Measurements from ENCODE around the gene TMEM235. TPM values are rescaled to one million over a fixed set of nuclear protein-coding genes. Genes with fewer than 3 reads are reported as not detected.

TMEM235 gene
- polyA plus RNA-seq, 1 of the 3 experiments (the other 2 are of a cell fraction) = not detected

DNA sequence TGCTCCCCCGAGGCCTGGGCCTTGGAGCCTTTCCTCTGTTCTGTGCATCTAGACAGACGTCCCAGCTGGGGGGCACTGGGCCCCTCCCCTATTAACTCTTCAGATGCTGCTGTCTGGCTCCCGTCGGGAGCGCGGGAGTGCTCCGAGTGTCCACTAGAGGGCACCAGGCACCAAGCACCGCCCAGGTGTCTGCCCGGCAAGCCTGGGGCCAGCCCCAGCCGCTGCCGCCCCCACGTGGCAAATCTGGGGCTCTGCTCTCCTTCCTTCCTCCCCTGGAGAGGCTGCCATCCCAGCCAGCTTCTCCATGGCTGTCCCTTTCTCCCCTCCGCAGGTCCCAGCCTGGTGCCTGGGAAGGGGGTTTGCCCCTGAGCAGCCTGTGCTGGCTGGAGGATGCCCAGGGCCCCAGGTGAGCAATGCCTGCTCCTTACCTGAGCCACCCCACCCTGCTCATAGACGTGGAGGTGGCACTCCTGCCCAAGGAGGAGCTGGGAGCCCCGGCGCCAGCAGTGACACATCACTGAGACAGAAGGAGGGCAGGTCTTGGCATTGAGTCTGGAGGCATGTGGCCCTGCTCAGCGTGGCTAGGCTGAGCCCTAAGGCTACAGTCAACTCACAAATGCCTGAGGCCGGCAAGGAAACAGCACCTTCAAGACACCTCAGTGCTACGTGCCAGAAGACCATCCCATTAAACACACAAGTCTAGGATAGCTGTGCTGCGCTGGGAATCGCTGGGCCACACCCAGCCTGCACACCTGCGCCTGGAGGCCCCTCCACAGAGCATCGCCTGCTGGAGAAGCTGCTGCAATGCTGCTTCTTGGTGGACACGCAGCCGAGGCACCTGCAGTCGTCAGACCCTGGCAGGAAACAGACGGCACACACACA, 19.7 kb downstream of the TMEM235 start (continued):
- TF ChIP-seq FOXJ3 (CRISPR knock-in tag; IDR thresholded peaks at IDR 0.05) = no peak
- no peak for TF ChIP-seq GATA2 (CRISPR knock-in tag; IDR thresholded peaks at IDR 0.05)
- peak; percentile 55; the same call in 1 of the 2 replicates for TF ChIP-seq SIN3A (IDR thresholded peaks at IDR 0.05; ENCODE audit: borderline replicate concordance, low read depth, low read length)
- TF ChIP-seq TAF1 (IDR thresholded peaks at IDR 0.05; ENCODE audit: borderline replicate concordance, low read depth, low read length) = peak; percentile 42; the same call in 1 of the 2 replicates
- TF ChIP-seq, protein P1, sequence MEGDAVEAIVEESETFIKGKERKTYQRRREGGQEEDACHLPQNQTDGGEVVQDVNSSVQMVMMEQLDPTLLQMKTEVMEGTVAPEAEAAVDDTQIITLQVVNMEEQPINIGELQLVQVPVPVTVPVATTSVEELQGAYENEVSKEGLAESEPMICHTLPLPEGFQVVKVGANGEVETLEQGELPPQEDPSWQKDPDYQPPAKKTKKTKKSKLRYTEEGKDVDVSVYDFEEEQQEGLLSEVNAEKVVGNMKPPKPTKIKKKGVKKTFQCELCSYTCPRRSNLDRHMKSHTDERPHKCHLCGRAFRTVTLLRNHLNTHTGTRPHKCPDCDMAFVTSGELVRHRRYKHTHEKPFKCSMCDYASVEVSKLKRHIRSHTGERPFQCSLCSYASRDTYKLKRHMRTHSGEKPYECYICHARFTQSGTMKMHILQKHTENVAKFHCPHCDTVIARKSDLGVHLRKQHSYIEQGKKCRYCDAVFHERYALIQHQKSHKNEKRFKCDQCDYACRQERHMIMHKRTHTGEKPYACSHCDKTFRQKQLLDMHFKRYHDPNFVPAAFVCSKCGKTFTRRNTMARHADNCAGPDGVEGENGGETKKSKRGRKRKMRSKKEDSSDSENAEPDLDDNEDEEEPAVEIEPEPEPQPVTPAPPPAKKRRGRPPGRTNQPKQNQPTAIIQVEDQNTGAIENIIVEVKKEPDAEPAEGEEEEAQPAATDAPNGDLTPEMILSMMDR (IDR thresholded peaks at IDR 0.05) = peak; percentile 100
- TF ChIP-seq, protein P2, sequence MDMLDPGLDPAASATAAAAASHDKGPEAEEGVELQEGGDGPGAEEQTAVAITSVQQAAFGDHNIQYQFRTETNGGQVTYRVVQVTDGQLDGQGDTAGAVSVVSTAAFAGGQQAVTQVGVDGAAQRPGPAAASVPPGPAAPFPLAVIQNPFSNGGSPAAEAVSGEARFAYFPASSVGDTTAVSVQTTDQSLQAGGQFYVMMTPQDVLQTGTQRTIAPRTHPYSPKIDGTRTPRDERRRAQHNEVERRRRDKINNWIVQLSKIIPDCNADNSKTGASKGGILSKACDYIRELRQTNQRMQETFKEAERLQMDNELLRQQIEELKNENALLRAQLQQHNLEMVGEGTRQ (IDR thresholded peaks at IDR 0.05; ENCODE audit: borderline replicate concordance, low read depth, low read length) = 0 out of 2 replicates have a peak, but pooled peaks have one; percentile 22
- no peak for TF ChIP-seq POLR2AphosphoS5 (IDR thresholded peaks at IDR 0.05; ENCODE audit: low read depth, low read length)
- TF ChIP-seq TCF12 (IDR thresholded peaks at IDR 0.05) = no peak
- TF ChIP-seq NRF1 (IDR thresholded peaks at IDR 0.05; ENCODE audit: low read depth, low read length) = no peak
- 0 out of 2 replicates have a peak, but pooled peaks have one; percentile 46 for TF ChIP-seq YY1 (IDR thresholded peaks at IDR 0.05; ENCODE audit: low read depth)

DNA sequence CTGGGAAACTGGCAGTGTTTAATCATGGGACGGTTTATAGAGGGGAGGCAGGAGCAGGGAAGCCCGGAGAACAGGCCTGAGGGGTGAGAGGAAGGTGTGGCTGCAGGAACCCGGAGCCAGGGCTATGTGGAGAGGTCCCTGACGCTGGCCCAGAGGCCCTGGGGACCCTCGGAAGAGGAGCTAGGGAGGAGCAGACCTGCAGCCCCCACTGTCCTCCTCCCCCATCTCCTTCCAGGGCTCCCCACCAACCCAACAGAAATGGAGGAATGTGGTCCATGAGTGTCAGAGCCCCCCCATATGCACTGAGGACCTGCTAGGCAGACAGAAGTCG, 20.3 kb downstream of the TMEM235 start:
- Histone ChIP-seq H3K4me1 (ENCODE audit: control insufficient read depth in 1 of 2, insufficient read depth in 2 of 2, low read depth in 1 of 2, low read length in 1 of 2) (peaks cover 0 to 69% of the 10 kb centered on the region in 2 experiments; a peak in 1 of 4 replicates), H3K9me2 (no peaks in the 10 kb centered on the region), H3K36me3 (replicated peaks in 1 of 2; ENCODE audit: control insufficient read depth in 1 of 2, insufficient read depth in 2 of 2, low read length in 1 of 2) (no peaks in the 10 kb centered on the region), H3F3A (replicated peaks; ENCODE audit: insufficient read depth) (peaks cover 7% of the 10 kb centered on the region), H2AFZ (ENCODE audit: low read depth) (no peak overlapping the region), H3K4me2 (no peak overlapping the region), H3K4me3 (ENCODE audit: low read depth in 2 of 2, low read length in 1 of 2) (no peak overlapping the region), H3K79me2 (ENCODE audit: insufficient read depth) (no peaks in the 10 kb centered on the region), H3K27me3 (ENCODE audit: insufficient read depth) (no peaks in the 10 kb centered on the region), H3K9me3 (no peaks in the 10 kb centered on the region), H3K27ac (ENCODE audit: low read depth in 2 of 2, low read length in 1 of 2) (peak overlapping the region in 1 of 2 experiments; percentile 82; a peak in 2 of 4 replicates), H4K20me1 (ENCODE audit: insufficient read depth) (no peaks in the 10 kb centered on the region), H3K9ac (no peak overlapping the region)
- 85% methylated on average over 6 of the region's 6 CpGs for WGBS (ENCODE audit: low lambda C conversion rate)
- ChIA-PET POLR2A (interaction anchor here (0.5 to 1.4 kb wide), 4 partner anchors 11 to 36 kb away, joined by 3 to 7 read pairs (median 4); no protein-coding TSS in a partner anchor), CTCF (interaction anchor here (0.7 to 8.9 kb wide), 50 partner anchors 7 to 286 kb away, joined by 3 to 196 read pairs (median 10); partner anchors contain the start of genes AFMID, SOCS3, SYNGR2 and TK1)
- no peak for DNase-seq
- TF ChIP-seq, protein P3, sequence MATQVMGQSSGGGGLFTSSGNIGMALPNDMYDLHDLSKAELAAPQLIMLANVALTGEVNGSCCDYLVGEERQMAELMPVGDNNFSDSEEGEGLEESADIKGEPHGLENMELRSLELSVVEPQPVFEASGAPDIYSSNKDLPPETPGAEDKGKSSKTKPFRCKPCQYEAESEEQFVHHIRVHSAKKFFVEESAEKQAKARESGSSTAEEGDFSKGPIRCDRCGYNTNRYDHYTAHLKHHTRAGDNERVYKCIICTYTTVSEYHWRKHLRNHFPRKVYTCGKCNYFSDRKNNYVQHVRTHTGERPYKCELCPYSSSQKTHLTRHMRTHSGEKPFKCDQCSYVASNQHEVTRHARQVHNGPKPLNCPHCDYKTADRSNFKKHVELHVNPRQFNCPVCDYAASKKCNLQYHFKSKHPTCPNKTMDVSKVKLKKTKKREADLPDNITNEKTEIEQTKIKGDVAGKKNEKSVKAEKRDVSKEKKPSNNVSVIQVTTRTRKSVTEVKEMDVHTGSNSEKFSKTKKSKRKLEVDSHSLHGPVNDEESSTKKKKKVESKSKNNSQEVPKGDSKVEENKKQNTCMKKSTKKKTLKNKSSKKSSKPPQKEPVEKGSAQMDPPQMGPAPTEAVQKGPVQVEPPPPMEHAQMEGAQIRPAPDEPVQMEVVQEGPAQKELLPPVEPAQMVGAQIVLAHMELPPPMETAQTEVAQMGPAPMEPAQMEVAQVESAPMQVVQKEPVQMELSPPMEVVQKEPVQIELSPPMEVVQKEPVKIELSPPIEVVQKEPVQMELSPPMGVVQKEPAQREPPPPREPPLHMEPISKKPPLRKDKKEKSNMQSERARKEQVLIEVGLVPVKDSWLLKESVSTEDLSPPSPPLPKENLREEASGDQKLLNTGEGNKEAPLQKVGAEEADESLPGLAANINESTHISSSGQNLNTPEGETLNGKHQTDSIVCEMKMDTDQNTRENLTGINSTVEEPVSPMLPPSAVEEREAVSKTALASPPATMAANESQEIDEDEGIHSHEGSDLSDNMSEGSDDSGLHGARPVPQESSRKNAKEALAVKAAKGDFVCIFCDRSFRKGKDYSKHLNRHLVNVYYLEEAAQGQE (IDR thresholded peaks at IDR 0.05; ENCODE audit: low read depth, low read length) = no peak
- TF ChIP-seq, protein P4, sequence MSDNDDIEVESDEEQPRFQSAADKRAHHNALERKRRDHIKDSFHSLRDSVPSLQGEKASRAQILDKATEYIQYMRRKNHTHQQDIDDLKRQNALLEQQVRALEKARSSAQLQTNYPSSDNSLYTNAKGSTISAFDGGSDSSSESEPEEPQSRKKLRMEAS (IDR thresholded peaks at IDR 0.05; ENCODE audit: low read depth) = no peak
- TF ChIP-seq, protein P5, sequence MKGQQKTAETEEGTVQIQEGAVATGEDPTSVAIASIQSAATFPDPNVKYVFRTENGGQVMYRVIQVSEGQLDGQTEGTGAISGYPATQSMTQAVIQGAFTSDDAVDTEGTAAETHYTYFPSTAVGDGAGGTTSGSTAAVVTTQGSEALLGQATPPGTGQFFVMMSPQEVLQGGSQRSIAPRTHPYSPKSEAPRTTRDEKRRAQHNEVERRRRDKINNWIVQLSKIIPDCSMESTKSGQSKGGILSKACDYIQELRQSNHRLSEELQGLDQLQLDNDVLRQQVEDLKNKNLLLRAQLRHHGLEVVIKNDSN (IDR thresholded peaks at IDR 0.05; ENCODE audit: borderline replicate concordance, low read depth) = no peak
- TF ChIP-seq EP300 (IDR thresholded peaks at IDR 0.05; ENCODE audit: borderline replicate concordance in 1 of 2, low read depth in 1 of 2, low read length in 1 of 2) (no peak), RCOR1 (IDR thresholded peaks at IDR 0.05; ENCODE audit: low read length) (no peak), MEF2A (IDR thresholded peaks at IDR 0.05; ENCODE audit: borderline replicate concordance, low read depth) (no peak), RXRA (IDR thresholded peaks at IDR 0.05; ENCODE audit: borderline replicate concordance, low read depth) (no peak), NRF1 (IDR thresholded peaks at IDR 0.05; ENCODE audit: low read depth, low read length) (no peak), RFX5 (IDR thresholded peaks at IDR 0.05; ENCODE audit: low read length) (no peak), FOXM1 (IDR thresholded peaks at IDR 0.05; ENCODE audit: low read depth) (no peak), FOSL2 (IDR thresholded peaks at IDR 0.05; ENCODE audit: borderline replicate concordance, low read depth) (no peak)
- TF ChIP-seq, protein P6, sequence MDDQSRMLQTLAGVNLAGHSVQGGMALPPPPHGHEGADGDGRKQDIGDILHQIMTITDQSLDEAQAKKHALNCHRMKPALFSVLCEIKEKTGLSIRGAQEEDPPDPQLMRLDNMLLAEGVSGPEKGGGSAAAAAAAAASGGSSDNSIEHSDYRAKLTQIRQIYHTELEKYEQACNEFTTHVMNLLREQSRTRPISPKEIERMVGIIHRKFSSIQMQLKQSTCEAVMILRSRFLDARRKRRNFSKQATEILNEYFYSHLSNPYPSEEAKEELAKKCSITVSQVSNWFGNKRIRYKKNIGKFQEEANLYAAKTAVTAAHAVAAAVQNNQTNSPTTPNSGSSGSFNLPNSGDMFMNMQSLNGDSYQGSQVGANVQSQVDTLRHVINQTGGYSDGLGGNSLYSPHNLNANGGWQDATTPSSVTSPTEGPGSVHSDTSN (IDR thresholded peaks at IDR 0.05) = no peak

Measured in SK-N-SH (cell line).